ENCODE data around the gene TRAK2.

The TRAK2 gene

DNA sequence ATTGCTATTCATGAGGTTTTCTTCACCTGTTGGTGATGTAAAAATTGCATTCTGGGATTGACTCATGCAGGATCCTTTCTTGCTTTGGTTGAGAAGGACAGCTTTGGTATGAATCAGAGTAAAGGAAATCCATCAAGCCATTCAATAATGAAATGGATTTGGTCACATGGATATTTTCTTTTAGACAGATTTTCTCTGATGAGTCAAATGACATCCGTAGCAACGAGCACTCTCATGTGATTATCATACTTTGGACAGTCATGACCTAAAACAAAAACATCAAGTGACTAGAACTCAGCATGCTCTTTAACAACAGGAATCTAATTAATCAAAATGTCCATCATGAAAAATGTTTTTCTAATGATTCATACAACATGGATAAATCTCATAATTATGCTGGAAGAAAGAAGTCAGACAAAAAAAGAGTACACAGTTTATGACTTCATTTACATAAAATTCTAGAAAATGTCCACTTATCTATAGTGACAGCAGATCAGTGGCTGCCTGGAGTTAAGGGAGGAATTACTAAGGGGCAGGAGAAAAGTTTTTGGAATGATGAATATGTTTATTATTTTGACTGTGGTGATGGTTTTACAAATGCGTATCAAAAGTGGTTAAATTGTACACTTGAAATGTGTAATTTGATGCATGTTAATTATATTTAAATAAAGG is 30.7 kb downstream of the TRAK2 start:
- TF ChIP-seq, protein P1, sequence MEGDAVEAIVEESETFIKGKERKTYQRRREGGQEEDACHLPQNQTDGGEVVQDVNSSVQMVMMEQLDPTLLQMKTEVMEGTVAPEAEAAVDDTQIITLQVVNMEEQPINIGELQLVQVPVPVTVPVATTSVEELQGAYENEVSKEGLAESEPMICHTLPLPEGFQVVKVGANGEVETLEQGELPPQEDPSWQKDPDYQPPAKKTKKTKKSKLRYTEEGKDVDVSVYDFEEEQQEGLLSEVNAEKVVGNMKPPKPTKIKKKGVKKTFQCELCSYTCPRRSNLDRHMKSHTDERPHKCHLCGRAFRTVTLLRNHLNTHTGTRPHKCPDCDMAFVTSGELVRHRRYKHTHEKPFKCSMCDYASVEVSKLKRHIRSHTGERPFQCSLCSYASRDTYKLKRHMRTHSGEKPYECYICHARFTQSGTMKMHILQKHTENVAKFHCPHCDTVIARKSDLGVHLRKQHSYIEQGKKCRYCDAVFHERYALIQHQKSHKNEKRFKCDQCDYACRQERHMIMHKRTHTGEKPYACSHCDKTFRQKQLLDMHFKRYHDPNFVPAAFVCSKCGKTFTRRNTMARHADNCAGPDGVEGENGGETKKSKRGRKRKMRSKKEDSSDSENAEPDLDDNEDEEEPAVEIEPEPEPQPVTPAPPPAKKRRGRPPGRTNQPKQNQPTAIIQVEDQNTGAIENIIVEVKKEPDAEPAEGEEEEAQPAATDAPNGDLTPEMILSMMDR (IDR thresholded peaks at IDR 0.05; ENCODE audit: low read depth, low read length) = no peak
- no peak for DNase-seq (ENCODE audit: extremely low read depth, low read depth)

DNA sequence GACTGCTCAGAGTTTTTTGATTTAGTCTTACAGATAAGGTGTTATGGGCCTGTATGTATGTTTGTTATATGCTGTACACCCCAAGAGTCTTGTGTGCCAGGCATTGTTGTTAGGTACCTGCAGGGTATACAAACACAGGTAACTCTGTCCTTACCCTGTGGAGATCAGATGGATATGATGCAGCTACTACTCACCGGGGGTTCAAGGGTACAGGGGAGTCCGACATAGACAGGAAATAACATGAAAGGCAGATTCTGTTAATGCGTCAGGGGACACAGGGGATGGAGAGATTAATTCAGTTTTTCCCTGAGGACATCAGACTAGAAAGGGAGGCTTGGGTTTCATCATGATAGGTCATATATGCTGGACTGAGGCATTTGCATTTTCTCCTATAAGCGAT is 31.3 kb downstream of the TRAK2 start:
- DNase-seq (ENCODE audit: extremely low read depth, low read depth) = no peak
- TF ChIP-seq, protein P1 (IDR thresholded peaks at IDR 0.05; ENCODE audit: low read depth, low read length) = no peak

DNA sequence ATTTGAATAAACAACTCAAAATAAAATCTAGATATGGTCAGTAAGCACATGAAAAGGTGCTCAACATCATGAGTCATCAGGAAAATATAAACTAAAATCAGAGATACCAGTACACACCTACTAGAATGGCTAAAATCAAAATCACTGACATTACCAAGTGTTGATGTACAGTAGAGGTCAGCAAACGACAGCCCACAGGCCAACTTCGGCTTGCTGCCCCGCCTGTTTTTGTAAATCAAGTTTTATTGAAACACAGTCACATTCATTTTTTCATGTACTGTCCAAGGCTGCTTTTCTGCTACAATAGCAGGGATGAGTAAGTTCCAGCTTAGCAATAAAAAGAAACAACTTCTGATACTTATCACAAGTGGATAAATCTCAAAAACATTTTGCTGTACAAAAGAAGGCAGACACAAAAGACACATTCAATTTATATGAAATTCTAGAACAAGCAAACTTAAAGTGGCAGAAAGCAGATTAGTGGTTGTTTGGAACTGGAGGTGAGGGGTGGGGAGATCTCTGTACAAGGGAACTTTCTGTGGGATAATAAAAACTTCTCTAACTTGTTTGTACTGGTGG is 32.1 kb downstream of the TRAK2 start:
- TF ChIP-seq, protein P1 (IDR thresholded peaks at IDR 0.05; ENCODE audit: low read depth, low read length) = no peak
- no peak for DNase-seq (ENCODE audit: extremely low read depth, low read depth)

DNA sequence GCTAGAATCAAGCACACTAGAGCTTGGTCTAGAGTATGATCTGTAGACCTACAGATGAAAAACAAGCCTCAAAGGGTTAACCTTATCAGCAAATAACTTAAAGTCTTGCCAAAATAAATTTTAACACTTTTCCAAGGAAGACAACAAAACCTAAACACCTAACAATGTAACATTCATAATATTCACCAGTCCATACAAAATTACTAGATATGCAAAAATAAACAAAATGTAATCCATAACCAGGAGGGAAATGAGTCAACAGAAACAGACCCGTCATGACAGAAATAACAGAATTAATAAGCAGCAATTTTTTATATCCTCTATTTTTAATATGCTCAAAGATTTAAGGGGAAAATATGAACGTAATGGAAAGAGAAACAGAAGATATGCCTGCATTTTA is 36.1 kb downstream of the TRAK2 start:
- TF ChIP-seq, protein P1 (IDR thresholded peaks at IDR 0.05; ENCODE audit: low read depth, low read length) = no peak
- no peak for DNase-seq (ENCODE audit: extremely low read depth, low read depth)

DNA sequence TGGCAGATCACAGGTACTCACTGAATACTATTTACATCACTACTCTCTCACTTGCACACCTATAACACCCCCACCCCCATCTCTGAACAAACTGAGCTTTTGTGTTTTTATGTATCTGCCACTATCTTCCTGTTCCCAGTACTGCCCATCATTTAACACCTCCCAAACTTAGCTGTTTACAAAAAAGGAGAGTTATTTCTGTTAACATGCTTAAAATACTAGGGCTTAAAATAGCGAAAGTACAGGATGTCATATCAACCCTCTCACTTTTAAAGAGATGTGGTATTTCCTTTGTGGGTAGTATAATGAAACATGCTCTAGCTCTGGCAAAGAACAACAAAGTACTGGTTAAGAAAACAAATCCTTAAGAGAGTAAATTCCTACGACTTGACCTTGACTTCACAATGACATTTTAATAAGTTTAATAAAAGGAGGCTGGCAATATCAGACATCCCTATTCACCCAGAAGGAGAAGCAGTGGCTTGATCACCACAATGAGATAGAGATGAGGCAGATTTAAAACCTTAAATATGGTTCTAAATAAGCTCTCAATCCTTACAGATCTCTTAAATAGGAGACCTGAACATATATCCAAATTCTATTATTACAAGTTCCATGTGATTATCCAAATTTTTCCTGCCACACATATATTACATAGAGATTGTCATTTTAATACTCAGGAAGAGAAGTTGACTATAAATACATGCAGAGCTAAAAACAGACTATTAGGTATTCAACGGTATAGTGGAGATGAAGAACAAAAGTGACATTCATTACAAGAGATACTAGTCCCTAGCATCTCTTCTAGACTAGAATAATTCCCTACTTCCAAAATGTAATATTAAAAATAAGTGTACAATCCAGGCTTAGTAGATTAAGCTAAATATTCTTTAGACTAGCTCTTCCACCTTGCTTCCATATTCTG is 36.9 kb downstream of the TRAK2 start:
- TF ChIP-seq, protein P1 (IDR thresholded peaks at IDR 0.05; ENCODE audit: low read depth, low read length) = no peak
- no peak for DNase-seq (ENCODE audit: extremely low read depth, low read depth)

DNA sequence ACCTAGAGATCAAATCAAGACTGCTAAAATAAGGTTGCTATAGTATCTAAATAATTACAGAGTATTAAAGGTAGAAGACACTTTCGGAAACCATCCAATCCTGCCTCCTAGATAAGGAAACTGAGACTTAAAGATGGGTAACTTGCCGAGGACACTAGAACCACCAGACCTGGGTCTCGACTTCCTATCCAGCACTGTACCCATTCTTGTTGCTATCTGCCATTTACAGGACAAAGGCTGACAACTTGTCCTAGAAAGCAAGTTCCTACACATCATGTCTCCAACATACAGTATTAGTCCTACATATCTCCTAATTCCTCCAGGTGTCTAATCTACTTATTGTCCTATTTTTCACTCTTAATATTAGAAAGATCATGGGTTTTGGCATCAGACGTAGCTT is 37.7 kb downstream of the TRAK2 start:
- TF ChIP-seq, protein P1 (IDR thresholded peaks at IDR 0.05; ENCODE audit: low read depth, low read length) = no peak
- DNase-seq (ENCODE audit: extremely low read depth, low read depth) = no peak

DNA sequence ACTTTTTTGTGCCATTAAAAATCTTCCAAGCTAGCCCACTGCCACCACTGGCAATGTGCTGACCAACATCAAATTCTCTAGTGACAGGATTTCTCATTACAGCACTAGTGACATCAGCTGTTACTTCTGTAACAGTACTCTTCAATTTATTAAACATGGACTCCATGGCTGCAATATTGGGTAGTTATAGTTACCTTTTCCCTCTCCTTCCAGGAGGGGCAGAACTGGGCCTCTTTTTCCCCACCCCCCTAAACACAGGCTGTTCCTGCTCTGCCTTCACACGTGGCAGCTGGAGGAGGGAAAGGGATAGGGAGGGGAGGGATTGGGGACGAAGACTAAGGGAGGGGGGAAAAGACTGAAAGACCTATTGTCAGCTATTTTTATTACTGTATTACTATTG is 38.1 kb downstream of the TRAK2 start:
- no peak for DNase-seq (ENCODE audit: extremely low read depth, low read depth)
- TF ChIP-seq, protein P1 (IDR thresholded peaks at IDR 0.05; ENCODE audit: low read depth, low read length) = no peak

Measured in AG09319 (cell line).